SK-N-SH (cell line): Measurements from ENCODE around the gene ABCF1. TPM values are rescaled to one million over a fixed set of nuclear protein-coding genes. Genes with fewer than 3 reads are reported as not detected.
A peak's percentile ranks its signal among the peaks of the same experiment; 100 is the strongest.

Experiments
- CTCF ChIA-PET: fragments of 300-600, 350-600 bp; formaldehyde crosslinking; extraction: SDS; loops from one replicate; lab custom pipeline; 2021; lab: Yijun Ruan, JAX
- POLR2A ChIA-PET: fragments of 350-600 bp; sonication (Branson Sonifier 250); formaldehyde crosslinking; extraction: SDS; loops from one replicate; lab custom pipeline; 2020; ENCODE audit warnings: antibody characterized with exemption, inconsistent platforms; lab: Yijun Ruan, JAX
- DNase-seq: peaks from one replicate; pipeline ENCODE4 v3.0.0; 2012
- H2AFZ ChIP-seq: fragments of 200-600 bp; sonication (generic); 2 replicates; pipeline ENCODE4 v1.8.1; 2016; ENCODE audit warnings: antibody characterized with exemption, mild to moderate bottlenecking, low read depth
- H3F3A ChIP-seq: fragments of 200-600 bp; sonication (generic); replicated peaks from 2 replicates; pipeline ENCODE3; 2016; ENCODE audit warnings: antibody characterized with exemption, mild to moderate bottlenecking; ENCODE audit not compliant: insufficient read depth
- H3K27ac ChIP-seq, 2 experiments: fragments of 200-500 bp in 1 of 2; fragments of 200-600 bp in 1 of 2; sonication (Bioruptor generic) in 1 of 2; sonication (generic), shearing (Covaris generic) in 1 of 2; 2 replicates each; pipeline versions ENCODE4 v1.5.1 to v1.6.1; 2014 to 2016; ENCODE audit warnings: low read depth in 2 of 2, inconsistent platforms in 1 of 2, low read length in 1 of 2, mild to moderate bottlenecking in 1 of 2, mixed read lengths in 1 of 2
- H3K27me3 ChIP-seq: fragments of 200-600 bp; sonication (generic), shearing (Covaris generic); 2 replicates; pipeline ENCODE4 v1.6.1; 2016; ENCODE audit warnings: mixed run types; ENCODE audit not compliant: insufficient read depth
- H3K36me3 ChIP-seq, 2 experiments: fragments of 200-500 bp in 1 of 2; fragments of 200-600 bp in 1 of 2; sonication (Bioruptor generic) in 1 of 2; sonication (generic) in 1 of 2; replicated peaks in 1 of 2; 2 replicates each; pipeline versions ENCODE3 to v1.5.1; 2014 to 2016; ENCODE audit warnings: low read length in 1 of 2, mild to moderate bottlenecking in 1 of 2; ENCODE audit not compliant: insufficient read depth in 2 of 2, control insufficient read depth in 1 of 2
- H3K4me1 ChIP-seq, 2 experiments: fragments of 200-500 bp in 1 of 2; fragments of 200-600 bp in 1 of 2; sonication (Bioruptor generic) in 1 of 2; sonication (generic), shearing (Covaris generic) in 1 of 2; 2 replicates each; pipeline versions ENCODE4 v1.5.1 to v1.6.1; 2014 to 2016; ENCODE audit warnings: low read depth in 1 of 2, low read length in 1 of 2, mixed run types in 1 of 2; ENCODE audit not compliant: insufficient read depth in 2 of 2, control insufficient read depth in 1 of 2
- H3K4me2 ChIP-seq: fragments of 200-600 bp; sonication (generic), shearing (Covaris generic); 2 replicates; pipeline ENCODE4 v1.6.1; 2017; ENCODE audit warnings: mixed run types
- H3K4me3 ChIP-seq, 2 experiments: fragments of 200-500 bp in 1 of 2; fragments of 200-600 bp in 1 of 2; sonication (Bioruptor generic) in 1 of 2; sonication (generic), shearing (Covaris generic) in 1 of 2; 2 replicates each; pipeline versions ENCODE4 v1.5.1 to v1.8.1; 2014 to 2016; ENCODE audit warnings: low read depth in 2 of 2, inconsistent platforms in 1 of 2, low read length in 1 of 2, mild to moderate bottlenecking in 1 of 2, mixed read lengths in 1 of 2, moderate library complexity in 1 of 2
- H3K79me2 ChIP-seq: fragments of 200-600 bp; sonication (generic); 2 replicates; pipeline ENCODE4 v1.8.1; 2017; ENCODE audit warnings: mild to moderate bottlenecking; ENCODE audit not compliant: insufficient read depth
- H3K9ac ChIP-seq: fragments of 200-600 bp; sonication (generic); 2 replicates; pipeline ENCODE4 v1.6.1; 2017; ENCODE audit warnings: mixed run types
- H3K9me2 ChIP-seq: fragments of 200-600 bp; sonication (generic); 2 replicates; pipeline ENCODE4 v1.6.1; 2017; ENCODE audit warnings: mixed run types
- H3K9me3 ChIP-seq: fragments of 200-600 bp; sonication (generic); 2 replicates; pipeline ENCODE4 v1.6.1; 2017; ENCODE audit warnings: mixed run types, mild to moderate bottlenecking, moderate library complexity
- H4K20me1 ChIP-seq: fragments of 200-600 bp; sonication (generic); 2 replicates; pipeline ENCODE4 v1.6.1; 2017; ENCODE audit warnings: mild to moderate bottlenecking, mixed run types; ENCODE audit not compliant: insufficient read depth
- CHD2 ChIP-seq: fragments of 150-350 bp; IDR thresholded peaks from 2 replicates; pipeline ENCODE4 v1.6.1; 2018; ENCODE audit warnings: low read length; ENCODE audit not compliant: partially characterized antibody
- ELF1 ChIP-seq: IDR thresholded peaks from 2 replicates; pipeline ENCODE4 v1.4.0; 2012
- FOXJ3 ChIP-seq: sonication (generic); formaldehyde crosslinking; IDR thresholded peaks from 2 replicates; pipeline ENCODE4 v1.5.1; 2020; ENCODE audit warnings: mild to moderate bottlenecking, missing genetic modification reagents
- GATA2 ChIP-seq: sonication (generic); formaldehyde crosslinking; IDR thresholded peaks from 2 replicates; pipeline ENCODE4 v1.5.0; 2020; ENCODE audit warnings: mild to moderate bottlenecking, missing genetic modification reagents
- JUND ChIP-seq: IDR thresholded peaks from 2 replicates; pipeline ENCODE4 v1.4.0; 2012
- SMC3 ChIP-seq: IDR thresholded peaks from 2 replicates; pipeline ENCODE4 v1.6.1; 2012; ENCODE audit warnings: low read depth, low read length, improper control_type of control experiment
- WGBS: methylation state at CpG from one replicate; pipeline ENCODE4 v1.1.6; 2017; ENCODE audit warnings: low lambda C conversion rate; 5-methylcytosine and 5-hydroxymethylcytosine counted together
- polyA plus RNA-seq, 3 experiments: library from polyadenylated mRNA; depleted of rRNA; stranded (reverse); fragments of >200 nt; gene quantifications; 2 replicates each; pipeline ENCODE4 v1.2.3, GENCODE V29; 2012
- TF ChIP-seq, protein P1 (sequence below): fragments of 200-600 bp; sonication (generic); IDR thresholded peaks from 2 replicates; pipeline ENCODE4 v1.6.1; 2017; ENCODE audit warnings: antibody characterized with exemption, mild to moderate bottlenecking, moderate library complexity

ABCF1 gene
- polyA plus RNA-seq, 1 of the 3 experiments (the other 2 are of a cell fraction): 53.4 TPM

DNA sequence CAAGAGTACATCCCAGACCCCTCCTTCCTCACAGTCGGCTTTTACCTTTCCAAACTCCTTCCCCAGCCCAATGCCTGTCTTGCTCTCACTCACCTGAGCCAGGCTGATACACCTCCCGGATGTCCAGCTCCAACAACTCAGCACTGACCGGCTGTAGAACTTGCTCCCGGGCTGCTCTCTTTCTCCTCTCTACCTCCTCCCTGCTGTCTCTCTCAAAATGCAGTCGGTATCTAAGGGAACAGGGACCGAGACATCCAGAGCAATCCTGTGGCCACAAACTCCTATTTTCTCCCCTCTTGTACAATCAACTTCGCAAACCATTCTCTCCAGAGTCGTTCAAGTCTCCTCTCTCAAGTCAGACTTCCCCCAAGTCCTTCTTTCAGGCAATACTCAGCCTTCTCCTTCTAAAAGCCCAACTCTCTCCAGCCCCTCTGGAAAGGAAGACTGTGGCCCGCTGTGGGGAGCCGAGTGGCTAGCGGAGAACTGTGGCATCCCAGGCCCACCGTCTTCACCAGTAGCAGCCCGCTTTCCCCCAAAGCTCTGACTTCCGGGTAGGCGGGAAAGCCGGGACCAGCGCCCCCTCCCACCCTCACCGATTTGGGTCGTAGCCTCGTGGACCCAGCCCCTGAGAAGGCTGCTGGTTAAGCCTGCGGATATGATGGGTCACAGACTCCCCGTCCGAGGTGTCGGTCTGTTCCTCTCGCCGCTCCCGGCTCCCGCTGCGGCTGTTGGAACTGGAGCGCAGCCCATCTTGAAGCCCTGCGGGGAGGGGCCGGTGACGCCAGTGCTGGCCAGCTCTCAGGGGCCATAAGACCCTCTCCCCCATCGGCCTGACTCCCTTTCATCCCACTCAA is 16.1 kb upstream of the ABCF1 start:
- no peaks in the 10 kb centered on the region for H4K20me1 ChIP-seq
- POLR2A ChIA-PET: interaction anchor here (0.8 to 3.6 kb wide), 5 partner anchors 10 to 60 kb away, joined by 3 to 22 read pairs (median 7); partner anchors contain the start of gene ABCF1
- peak overlapping the region; percentile 93 for H3K9ac ChIP-seq
- peaks cover 39 to 48% of the 10 kb centered on the region in 2 experiments for H3K36me3 ChIP-seq
- H3K9me2 ChIP-seq: no peaks in the 10 kb centered on the region
- H3K4me2 ChIP-seq: peak overlapping the region; percentile 95
- H3K4me3 ChIP-seq: peak overlapping the region; percentile 93 to 99
- CTCF ChIA-PET: interaction anchor here (0.7 to 9.4 kb wide), 9 partner anchors 12 to 88 kb away, joined by 3 to 140 read pairs (median 4); no protein-coding TSS in a partner anchor
- no peaks in the 10 kb centered on the region for H3K27me3 ChIP-seq
- H3K9me3 ChIP-seq: no peaks in the 10 kb centered on the region
- peaks cover 37% of the 10 kb centered on the region for H3K79me2 ChIP-seq
- no peak for DNase-seq
- WGBS: 20% methylated on average over 18 of the region's 34 CpGs
- peaks cover 10% of the 10 kb centered on the region for H3F3A ChIP-seq
- H3K27ac ChIP-seq: peak overlapping the region; percentile 90 to 99; a peak in 3 of 4 replicates
- TF ChIP-seq, protein P1, sequence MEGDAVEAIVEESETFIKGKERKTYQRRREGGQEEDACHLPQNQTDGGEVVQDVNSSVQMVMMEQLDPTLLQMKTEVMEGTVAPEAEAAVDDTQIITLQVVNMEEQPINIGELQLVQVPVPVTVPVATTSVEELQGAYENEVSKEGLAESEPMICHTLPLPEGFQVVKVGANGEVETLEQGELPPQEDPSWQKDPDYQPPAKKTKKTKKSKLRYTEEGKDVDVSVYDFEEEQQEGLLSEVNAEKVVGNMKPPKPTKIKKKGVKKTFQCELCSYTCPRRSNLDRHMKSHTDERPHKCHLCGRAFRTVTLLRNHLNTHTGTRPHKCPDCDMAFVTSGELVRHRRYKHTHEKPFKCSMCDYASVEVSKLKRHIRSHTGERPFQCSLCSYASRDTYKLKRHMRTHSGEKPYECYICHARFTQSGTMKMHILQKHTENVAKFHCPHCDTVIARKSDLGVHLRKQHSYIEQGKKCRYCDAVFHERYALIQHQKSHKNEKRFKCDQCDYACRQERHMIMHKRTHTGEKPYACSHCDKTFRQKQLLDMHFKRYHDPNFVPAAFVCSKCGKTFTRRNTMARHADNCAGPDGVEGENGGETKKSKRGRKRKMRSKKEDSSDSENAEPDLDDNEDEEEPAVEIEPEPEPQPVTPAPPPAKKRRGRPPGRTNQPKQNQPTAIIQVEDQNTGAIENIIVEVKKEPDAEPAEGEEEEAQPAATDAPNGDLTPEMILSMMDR: no peak
- 0 out of 2 replicates have a peak, but pooled peaks have one; percentile 1 for TF ChIP-seq GATA2 (CRISPR knock-in tag)
- TF ChIP-seq ELF1: peak; percentile 77
- TF ChIP-seq, all 33 proteins: peak for 2
- Histone ChIP-seq H3K4me1 (peaks cover 15 to 17% of the 10 kb centered on the region in 2 experiments), H2AFZ (peak overlapping the region; percentile 75)

DNA sequence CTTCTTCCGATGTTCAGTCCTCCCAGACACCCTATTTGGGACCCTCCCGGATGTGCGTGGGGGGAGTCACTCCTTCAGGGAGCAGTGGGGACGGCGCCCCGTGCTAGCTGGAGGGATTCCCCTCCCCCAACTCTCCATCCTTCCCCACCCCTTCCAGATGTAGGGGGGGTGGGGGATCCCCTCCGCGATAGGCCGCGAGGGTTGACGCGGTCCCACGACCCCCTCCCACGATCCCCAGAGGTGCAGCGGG is 15.5 kb upstream of the ABCF1 start:
- 2% methylated on average over 10 of the region's 15 CpGs for WGBS
- Histone ChIP-seq H3K27me3 (no peaks in the 10 kb centered on the region), H3F3A (peaks cover 10% of the 10 kb centered on the region), H3K36me3 (peaks cover 39 to 43% of the 10 kb centered on the region in 2 experiments), H3K9me3 (no peaks in the 10 kb centered on the region), H2AFZ (peak overlapping the region; percentile 75), H3K4me2 (peak overlapping the region; percentile 95), H4K20me1 (no peaks in the 10 kb centered on the region), H3K4me1 (peaks cover 15 to 17% of the 10 kb centered on the region in 2 experiments), H3K9me2 (no peaks in the 10 kb centered on the region), H3K9ac (peak overlapping the region; percentile 93), H3K27ac (peak overlapping the region; percentile 90 to 99), H3K79me2 (peaks cover 41% of the 10 kb centered on the region), H3K4me3 (peak overlapping the region; percentile 93 to 99)
- peak; percentile 85 for DNase-seq
- TF ChIP-seq FOXJ3 (CRISPR knock-in tag): no peak
- TF ChIP-seq SMC3: no peak
- TF ChIP-seq JUND: no peak
- TF ChIP-seq CHD2: peak; percentile 56
- ChIA-PET CTCF (interaction anchor here (0.7 to 9.4 kb wide), 6 partner anchors 13 to 88 kb away, joined by 3 to 140 read pairs (median 7); no protein-coding TSS in a partner anchor), POLR2A (interaction anchor here (0.8 to 3.6 kb wide), 5 partner anchors 11 to 60 kb away, joined by 3 to 22 read pairs (median 7); partner anchors contain the start of gene ABCF1)
